ENCODE results near the gene KLHL42. TPM values are rescaled to one million over a fixed set of nuclear protein-coding genes. Genes with fewer than 3 reads are reported as not detected.

The KLHL42 gene
- total and polyA plus RNA-seq, 2 of the 8 experiments (the other 6 are each of a cell fraction or from before 2014, with no cell fraction given), result 13.6 to 21.6 TPM

- TF ChIP-seq, protein P1, sequence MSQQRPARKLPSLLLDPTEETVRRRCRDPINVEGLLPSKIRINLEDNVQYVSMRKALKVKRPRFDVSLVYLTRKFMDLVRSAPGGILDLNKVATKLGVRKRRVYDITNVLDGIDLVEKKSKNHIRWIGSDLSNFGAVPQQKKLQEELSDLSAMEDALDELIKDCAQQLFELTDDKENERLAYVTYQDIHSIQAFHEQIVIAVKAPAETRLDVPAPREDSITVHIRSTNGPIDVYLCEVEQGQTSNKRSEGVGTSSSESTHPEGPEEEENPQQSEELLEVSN (IDR thresholded peaks at IDR 0.05), result no peak
- TF ChIP-seq ATF3 (IDR thresholded peaks at IDR 0.05; ENCODE audit: insufficient read depth, low read depth, low read length) (no peak), TEAD4 (IDR thresholded peaks at IDR 0.05; ENCODE audit: low read depth, low read length) (no peak), POLR2A (IDR thresholded peaks at IDR 0.05; ENCODE audit: control extremely low read depth in 1 of 2, low read depth in 2 of 2, low read length in 2 of 2) (no peak), GTF2F1 (IDR thresholded peaks at IDR 0.05; ENCODE audit: borderline replicate concordance, low read depth, low read length) (no peak), SP1 (IDR thresholded peaks at IDR 0.05; ENCODE audit: low read depth, low read length) (no peak)
These were observed 42.2 kb downstream of the KLHL42 start (continued) for GRCh38 chr12:27822076-27822712.

Data from H1 (cell line).